CD4-positive, alpha-beta T cell treated with Interleukin-1 beta for 1 hour (primary cell): ENCODE data around the gene ESPN.

Experiments
- DNase-seq, 2 donors: peaks; one replicate each; pipeline ENCODE4 v3.0.0-alpha.2; 2020 to 2022

The ESPN gene

DNA sequence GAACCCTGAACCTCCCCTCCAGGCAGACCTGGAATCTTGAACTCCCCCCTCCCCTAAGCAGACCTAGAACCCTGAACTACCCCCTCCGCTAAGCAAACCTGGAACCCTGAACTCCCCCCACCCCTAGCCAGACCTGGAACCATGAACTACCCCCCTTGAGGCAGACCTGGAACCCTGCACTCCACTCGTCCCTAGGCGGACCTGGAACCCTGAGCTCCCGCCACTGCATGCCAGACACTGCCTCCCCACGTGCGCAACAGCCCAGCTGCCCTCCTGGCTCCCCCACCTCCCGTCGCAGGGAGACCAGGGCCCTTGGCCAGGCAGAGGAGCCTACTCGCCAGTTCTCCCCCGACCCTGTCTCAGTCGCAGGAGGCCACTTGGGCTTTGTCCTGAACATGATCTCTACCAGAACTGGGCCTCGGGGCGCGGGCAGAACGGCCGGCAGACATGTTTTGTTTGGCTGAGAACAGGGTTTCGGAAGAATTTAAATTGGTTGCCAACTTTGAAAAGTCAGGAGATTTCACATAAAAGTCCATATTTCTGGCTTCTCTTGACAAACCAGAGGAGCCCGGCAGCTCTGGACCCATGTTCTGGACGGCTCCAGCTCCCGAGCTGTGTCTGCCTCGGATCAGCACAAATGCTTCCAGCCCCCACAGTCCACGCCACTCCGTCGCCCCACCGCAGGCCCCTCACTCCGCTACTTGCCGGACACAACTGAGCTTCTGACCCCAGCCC, 76.1 kb downstream of the ESPN start:
- no peak for DNase-seq

- DNase-seq = no peak
These were observed 76.8 kb downstream of the ESPN start for GRCh38 chr1:6501279-6501813.

- DNase-seq = no peak
These were observed 77.7 kb downstream of the ESPN start for GRCh38 chr1:6502000-6502891.

DNA sequence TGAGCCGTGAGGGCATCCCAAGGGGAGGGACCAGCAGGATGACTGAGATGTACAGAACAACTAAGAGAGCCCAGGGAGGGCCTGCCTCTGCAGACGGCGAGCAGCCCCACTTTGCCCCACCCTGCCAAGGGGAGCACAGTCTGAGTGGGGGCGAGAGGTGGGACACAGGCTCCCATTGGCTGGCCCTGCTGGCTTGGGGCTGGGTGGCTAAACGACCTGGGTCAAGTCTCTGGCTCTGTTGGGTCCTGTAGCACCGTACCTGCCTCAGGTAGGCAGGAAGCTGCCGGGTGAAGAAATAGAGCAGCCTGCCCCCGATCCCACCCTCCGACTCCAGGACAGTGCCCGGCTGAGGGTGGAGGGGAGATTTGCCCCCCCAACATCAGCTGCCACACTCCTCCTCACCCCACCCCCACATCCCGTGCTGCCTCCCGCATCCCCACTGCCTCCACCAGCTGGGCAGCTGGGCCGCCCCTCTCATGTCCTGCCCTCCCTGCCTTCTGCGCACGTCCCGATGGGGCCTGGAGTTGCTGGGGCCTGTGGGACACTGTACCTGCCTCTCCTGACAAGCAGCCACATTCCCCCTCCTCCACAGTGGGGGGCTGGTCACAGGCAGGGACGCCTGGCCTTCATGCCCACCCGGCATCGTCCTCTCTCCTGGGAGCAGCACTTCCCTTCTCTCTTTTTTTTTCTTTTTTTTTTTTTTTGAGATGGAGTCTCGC, 79.5 kb downstream of the ESPN start:
- no peak for DNase-seq

- DNase-seq = no peak
These were observed 80.3 kb downstream of the ESPN start for GRCh38 chr1:6504887-6505286.

- no peak for DNase-seq
These were observed 81.0 kb downstream of the ESPN start for GRCh38 chr1:6505367-6506209.

GRCh38 chr1:6506210-6507036, 81.8 kb downstream of the ESPN start:
- DNase-seq = no peak

- DNase-seq = no peak
These were observed 82.5 kb downstream of the ESPN start for GRCh38 chr1:6507037-6507428.

DNA sequence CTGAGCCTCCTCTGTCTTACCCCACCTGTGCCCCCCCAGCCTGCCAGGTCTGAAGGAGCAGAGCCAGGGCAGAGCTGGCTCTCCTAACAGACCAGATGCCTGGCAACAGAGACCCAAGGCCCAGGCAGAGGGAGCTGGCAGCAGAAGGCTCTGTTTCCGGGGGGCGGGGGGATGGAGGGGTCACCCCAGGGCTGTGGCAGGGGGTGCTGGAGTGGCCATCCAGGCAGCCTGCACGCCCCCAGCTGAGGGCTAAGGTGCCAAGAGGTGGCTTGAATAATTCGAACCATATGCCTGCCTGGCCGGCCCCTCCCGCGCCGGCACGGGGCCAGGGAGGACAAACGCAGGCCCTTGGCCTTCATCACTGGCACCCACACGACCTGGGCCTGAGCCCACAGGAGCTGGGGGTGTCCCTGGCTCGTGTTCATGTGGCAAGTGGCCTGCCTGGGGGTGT, 82.9 kb downstream of the ESPN start:
- no peak for DNase-seq

- no peak for DNase-seq
These were observed 83.7 kb downstream of the ESPN start for GRCh38 chr1:6508154-6508815.

DNA sequence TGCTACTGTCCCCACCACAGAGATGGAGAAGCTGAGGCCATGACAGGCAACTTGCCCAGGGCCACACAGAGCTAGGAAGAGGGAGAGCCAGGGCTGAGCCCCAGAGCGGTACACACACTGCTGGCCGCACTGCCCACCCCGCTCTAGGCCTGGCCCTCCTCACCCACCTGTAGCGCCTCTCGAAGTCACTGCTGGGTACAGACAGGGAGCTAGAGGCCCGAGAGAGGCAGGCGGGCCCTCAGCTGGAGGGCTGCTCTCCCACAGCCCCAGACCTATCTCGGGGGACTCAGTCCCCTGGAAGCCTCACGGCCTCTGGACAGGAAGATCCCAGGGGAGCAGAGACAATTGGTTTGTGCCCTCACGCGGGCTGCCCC, 84.2 kb downstream of the ESPN start:
- DNase-seq = no peak

- no peak for DNase-seq
These were observed 84.8 kb downstream of the ESPN start for GRCh38 chr1:6509220-6509918.

DNA sequence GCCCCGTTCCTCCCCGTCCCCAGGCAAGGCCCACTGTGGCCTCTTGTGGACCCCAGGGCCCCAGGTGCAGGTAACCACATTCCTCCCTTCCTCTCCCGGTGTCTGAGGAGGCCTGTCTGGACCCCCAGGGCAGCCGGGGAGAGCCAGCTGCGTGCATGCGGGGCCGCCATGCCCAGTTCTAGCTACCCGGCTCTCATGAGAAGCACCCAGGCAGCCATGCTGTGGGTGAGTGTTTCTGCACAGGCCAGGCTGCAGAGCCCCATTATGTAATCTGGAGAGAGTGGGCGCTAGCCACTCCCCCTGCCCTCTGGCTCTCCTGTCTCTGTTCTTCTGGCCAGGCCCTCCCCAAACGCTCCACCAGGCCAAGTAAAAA, 85.3 kb downstream of the ESPN start:
- DNase-seq = no peak

DNA sequence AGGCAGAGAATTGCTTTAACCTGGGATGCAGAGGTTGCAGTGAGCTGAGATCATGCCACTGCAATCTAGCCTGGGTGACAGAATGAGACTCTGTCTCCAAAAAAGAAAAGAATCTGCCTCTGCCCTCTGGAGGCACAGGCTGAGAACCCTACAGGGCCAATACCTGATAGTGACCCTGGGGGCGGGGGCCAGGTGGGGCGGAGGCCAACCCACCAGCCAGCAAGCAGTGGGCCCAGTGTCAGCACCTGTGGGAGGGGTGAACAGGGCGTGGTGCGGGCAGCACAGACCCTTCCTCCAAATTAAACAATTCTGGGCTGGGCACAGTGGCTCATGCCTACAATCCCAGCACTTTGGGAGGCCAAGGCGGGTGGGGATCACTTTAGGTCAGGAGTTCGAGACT, 85.9 kb downstream of the ESPN start:
- no peak for DNase-seq
